Amniotic stem cell (primary cell): Measurements from ENCODE around the gene PTPRS.

Experiments used
- DNase-seq: peaks from one replicate; lab custom pipeline; 2025; lab: John Stamatoyannopoulos, UW

Gene PTPRS

GRCh38 chr19:5354403-5354802, 13.8 kb upstream of the PTPRS start:
- no peak for DNase-seq

- no peak for DNase-seq
These were observed 11.7 kb upstream of the PTPRS start for GRCh38 chr19:5352229-5352763.

DNA sequence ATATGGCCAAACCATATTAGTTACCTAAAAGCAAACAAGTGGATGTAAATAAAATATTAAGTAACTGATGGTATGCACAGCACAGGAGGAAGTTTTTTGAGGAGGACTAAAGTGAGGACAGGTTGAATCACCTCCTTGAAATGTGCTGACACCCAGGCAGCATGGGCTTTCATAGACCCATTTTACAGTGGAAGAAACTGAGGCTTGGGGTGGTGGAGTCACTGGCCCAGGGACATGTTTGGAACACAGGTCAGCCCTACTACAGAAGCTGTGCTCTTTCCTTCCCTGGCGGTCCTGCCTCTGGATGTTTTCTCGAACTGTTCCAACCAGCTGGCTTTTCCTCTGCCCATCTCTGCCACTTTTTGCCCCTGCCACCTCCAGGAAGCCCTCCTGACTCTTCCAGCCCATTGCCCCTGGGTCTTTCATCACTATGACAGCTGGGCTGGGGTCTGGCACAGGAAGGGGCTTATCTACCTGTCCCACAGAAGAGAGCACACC, 11.2 kb upstream of the PTPRS start:
- DNase-seq = no peak

- DNase-seq = no peak
These were observed 8.4 kb upstream of the PTPRS start for GRCh38 chr19:5349041-5349440.

GRCh38 chr19:5345895-5346386, 5.3 kb upstream of the PTPRS start:
- DNase-seq = no peak

GRCh38 chr19:5343848-5344247, 3.2 kb upstream of the PTPRS start:
- DNase-seq = no peak

DNA sequence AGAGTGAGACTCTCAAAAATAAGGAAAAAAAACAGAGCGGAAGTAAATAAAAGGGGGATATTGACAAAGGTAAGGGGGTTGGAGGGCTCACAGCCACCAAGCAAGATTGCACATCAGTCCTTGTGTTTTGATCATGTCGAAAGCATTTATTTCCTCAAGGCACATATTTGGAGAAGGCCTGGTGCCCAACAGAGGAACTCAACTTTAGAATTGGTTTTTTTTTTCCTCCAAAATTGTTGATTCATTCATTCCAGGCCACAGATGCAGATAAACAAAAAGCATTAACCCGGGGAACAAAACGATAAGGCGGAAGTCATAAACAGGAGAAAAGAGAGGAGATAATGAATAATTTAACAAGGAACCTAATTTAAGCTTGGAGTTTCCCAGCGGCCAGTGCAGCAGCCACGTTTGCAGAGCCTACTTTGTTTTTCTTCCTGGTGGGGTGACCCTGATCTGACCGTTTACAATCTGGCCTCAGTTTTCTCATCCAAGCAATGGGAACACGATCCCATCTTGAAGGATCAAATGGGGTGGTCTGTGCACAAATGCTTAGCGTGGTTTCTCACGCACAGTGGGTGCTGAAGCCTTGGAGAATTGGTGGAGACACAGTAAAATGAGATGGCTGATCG, 2.1 kb upstream of the PTPRS start:
- DNase-seq = no peak

DNA sequence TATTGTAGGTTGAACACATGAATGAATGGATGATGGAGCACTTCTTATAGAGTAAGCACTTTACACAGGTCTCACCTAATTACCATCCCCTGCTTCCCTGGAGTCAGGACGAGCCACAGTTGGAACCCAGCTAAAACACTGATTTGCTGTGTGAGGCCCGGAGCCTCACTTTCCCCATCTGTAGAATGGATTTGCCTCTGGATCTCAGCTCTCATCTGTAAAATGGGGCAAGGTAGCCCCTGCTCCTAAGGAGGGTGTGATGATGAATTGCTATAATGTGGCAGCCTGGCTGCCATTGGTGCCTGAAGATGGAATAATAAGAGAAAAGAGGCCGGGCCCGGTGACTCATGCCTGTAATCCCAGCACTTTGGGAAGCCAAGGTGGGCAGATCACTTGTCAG, 1.4 kb upstream of the PTPRS start:
- no peak for DNase-seq

- DNase-seq = no peak
These were observed 822 bp upstream of the PTPRS start for GRCh38 chr19:5341448-5341820.

GRCh38 chr19:5339950-5340636, 519 bp downstream of the PTPRS start:
- no peak for DNase-seq

GRCh38 chr19:5339198-5339949, 1.2 kb downstream of the PTPRS start:
- DNase-seq = no peak

- DNase-seq = no peak
These were observed 1.9 kb downstream of the PTPRS start for GRCh38 chr19:5338656-5339197.

GRCh38 chr19:5337708-5338655, 2.6 kb downstream of the PTPRS start:
- no peak for DNase-seq

GRCh38 chr19:5337126-5337525, 3.5 kb downstream of the PTPRS start:
- no peak for DNase-seq

DNA sequence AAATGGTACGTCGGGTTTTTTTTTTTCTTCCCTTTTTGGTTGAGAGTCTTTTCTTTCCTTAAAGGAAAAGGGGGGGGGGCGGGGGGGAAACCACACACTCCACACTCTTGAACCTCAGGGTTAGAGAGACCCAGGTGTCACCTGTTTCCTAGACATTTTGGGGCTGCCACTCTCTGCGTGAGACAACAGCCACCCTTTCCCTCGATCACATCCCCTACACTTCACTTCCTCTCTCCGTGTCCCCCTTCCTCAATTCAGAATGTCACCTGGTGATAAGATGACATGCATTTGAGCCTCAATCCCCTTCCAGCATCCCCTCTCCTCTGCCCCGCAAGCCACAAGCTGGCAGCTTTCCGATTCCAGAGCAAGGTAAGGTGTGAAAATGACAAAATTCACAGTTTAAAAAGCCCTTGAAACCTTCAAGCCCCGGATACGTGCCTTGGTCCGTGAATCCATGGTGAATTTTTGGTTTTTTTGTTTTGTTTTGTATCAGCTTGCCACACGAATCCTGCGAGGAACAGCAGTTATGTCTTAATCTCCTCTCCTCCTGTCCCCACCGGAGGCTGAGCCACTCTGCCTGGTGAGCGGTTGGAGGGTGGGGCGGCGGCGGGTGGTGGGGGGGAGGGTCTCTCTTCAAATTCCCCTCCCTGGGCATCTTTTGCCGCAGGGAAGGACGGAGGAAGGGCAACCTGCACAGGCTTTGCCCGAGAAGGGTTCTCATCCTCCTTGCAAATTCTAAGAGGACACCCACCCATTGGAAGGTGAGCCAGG, 4.2 kb downstream of the PTPRS start:
- DNase-seq = no peak

DNA sequence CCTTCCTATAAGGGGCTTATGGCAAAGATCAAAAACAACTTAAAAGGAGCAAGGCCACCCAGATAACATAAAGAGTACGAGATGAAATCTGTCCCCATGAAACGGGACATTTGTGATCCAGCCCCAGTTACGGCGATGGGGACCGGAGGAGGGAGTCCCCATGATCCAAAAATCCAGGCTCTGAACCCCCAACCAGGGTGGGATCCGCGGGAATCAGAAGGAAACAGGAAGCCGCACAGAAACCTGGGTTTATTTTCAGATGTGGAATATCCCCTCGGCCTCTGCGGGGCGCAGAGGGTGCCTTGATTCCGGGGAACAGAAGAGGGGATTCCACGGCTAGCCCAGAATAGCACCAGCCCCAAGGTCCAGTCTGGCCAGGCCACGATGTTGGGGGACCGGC, 5.0 kb downstream of the PTPRS start:
- no peak for DNase-seq

GRCh38 chr19:5334824-5335500, 5.7 kb downstream of the PTPRS start:
- DNase-seq = no peak

GRCh38 chr19:5334366-5334739, 6.3 kb downstream of the PTPRS start:
- no peak for DNase-seq

- no peak for DNase-seq
These were observed 6.8 kb downstream of the PTPRS start for GRCh38 chr19:5333581-5334365.
